PC-3 (cell line): ENCODE results near the gene PTPRF.

ENCODE experiments used
- EZH2 ChIP-seq: fragments of 300-600 bp; sonication (generic); IDR thresholded peaks from one replicate; pipeline ENCODE4 v1.6.1; 2017; ENCODE audit warnings: antibody characterized with exemption, mild to moderate bottlenecking, low read length; ENCODE audit not compliant: unreplicated experiment
- EZH2phosphoT487 ChIP-seq: fragments of 300-600 bp; sonication (generic); IDR thresholded peaks from 2 replicates; pipeline ENCODE4 v1.6.1; 2018; ENCODE audit warnings: mild to moderate bottlenecking, antibody characterized with exemption, low read length, borderline replicate concordance
- TF ChIP-seq, protein P1 (sequence below): fragments of 300-600 bp; sonication (generic); conservative IDR thresholded peaks from 2 replicates; pipeline ENCODE4 v1.5.1; 2017; ENCODE audit warnings: antibody characterized with exemption, low read depth, mild to moderate bottlenecking, low read length

GRCh38 chr1:43503534-43503933 lies 27.1 kb upstream of the PTPRF start:
- TF ChIP-seq, protein P1, sequence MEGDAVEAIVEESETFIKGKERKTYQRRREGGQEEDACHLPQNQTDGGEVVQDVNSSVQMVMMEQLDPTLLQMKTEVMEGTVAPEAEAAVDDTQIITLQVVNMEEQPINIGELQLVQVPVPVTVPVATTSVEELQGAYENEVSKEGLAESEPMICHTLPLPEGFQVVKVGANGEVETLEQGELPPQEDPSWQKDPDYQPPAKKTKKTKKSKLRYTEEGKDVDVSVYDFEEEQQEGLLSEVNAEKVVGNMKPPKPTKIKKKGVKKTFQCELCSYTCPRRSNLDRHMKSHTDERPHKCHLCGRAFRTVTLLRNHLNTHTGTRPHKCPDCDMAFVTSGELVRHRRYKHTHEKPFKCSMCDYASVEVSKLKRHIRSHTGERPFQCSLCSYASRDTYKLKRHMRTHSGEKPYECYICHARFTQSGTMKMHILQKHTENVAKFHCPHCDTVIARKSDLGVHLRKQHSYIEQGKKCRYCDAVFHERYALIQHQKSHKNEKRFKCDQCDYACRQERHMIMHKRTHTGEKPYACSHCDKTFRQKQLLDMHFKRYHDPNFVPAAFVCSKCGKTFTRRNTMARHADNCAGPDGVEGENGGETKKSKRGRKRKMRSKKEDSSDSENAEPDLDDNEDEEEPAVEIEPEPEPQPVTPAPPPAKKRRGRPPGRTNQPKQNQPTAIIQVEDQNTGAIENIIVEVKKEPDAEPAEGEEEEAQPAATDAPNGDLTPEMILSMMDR: no peak
- TF ChIP-seq EZH2: no peak
- no peak for TF ChIP-seq EZH2phosphoT487
